Measurements from ENCODE around the gene SERINC5. TPM values are rescaled to one million over a fixed set of nuclear protein-coding genes. Genes with fewer than 3 reads are reported as not detected.

SERINC5 gene
- total RNA-seq, 1 experiment from 2014 or later, result 52.3 TPM

DNA sequence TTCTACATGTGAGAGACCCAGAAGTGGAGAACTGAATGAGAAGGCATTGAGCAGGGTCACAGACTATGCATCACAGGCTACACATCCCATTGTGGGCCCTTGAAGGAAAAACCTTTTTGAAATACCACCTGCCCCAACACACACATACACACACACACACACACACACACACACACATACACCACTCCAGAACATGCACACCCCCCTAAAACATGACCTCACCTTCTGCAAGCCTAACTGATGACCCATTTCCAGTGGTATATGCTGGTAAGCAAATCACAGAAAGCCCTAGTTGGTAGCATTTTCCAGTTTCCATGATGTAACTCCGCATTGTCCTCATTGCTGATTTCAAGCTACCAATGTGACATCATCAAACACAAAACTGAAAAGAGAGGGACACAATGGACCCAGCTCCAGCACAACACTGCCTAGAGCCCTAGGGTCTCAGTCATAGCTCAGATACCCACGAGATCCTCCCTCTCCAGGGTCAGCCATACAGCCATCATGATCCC is 184.3 kb downstream of the SERINC5 start:
- Histone ChIP-seq H4K8ac (replicated peaks; ENCODE audit: insufficient read length, low read depth, low read length) (no peak overlapping the region), H4K20me1 (ENCODE audit: control insufficient read depth, insufficient read depth, insufficient read length) (no peaks in the 10 kb centered on the region), H3K23ac (ENCODE audit: insufficient read length, low read depth, low read length) (no peak overlapping the region), H3K56ac (ENCODE audit: insufficient read length, low read depth, low read length) (no peak overlapping the region), H4K91ac (ENCODE audit: insufficient read length, low read depth, low read length) (no peak overlapping the region), H2BK5ac (ENCODE audit: insufficient read length, low read length) (no peak overlapping the region), H2BK15ac (ENCODE audit: low read depth, low read length) (no peak overlapping the region), H3K27ac (ENCODE audit: insufficient read length, low read depth, low read length) (no peak overlapping the region), H3K79me1 (ENCODE audit: insufficient read depth, low read depth, low read length, poor library complexity, severe bottlenecking) (no peaks in the 10 kb centered on the region), H3K9ac (ENCODE audit: extremely low read depth, insufficient read length, low read length) (no peak overlapping the region), H2AK5ac (ENCODE audit: insufficient read length, low read length) (no peak overlapping the region), H3K4ac (ENCODE audit: low read depth, low read length) (no peak overlapping the region), H3K23me2 (ENCODE audit: insufficient read length, low read depth, low read length, poor library complexity, severe bottlenecking) (no peaks in the 10 kb centered on the region), H3K18ac (ENCODE audit: insufficient read length, low read depth, low read length) (no peak overlapping the region), H2BK20ac (ENCODE audit: low read depth, low read length, poor library complexity, severe bottlenecking) (no peak overlapping the region), H3T11ph (ENCODE audit: low read length) (no peak overlapping the region), H3K4me1 (ENCODE audit: insufficient read depth, low read length) (no peaks in the 10 kb centered on the region), H2BK12ac (ENCODE audit: insufficient read length, low read depth, low read length) (no peak overlapping the region), H3K4me2 (ENCODE audit: insufficient read depth, insufficient read length, low read length) (no peak overlapping the region), H3K9me3 (ENCODE audit: control insufficient read depth, low read depth, low read length) (no peaks in the 10 kb centered on the region), H4K5ac (ENCODE audit: insufficient read length, low read depth, low read length) (no peak overlapping the region), H3K79me2 (ENCODE audit: insufficient read depth, low read length) (no peaks in the 10 kb centered on the region), H2AFZ (ENCODE audit: low read length) (no peak overlapping the region), H2BK120ac (ENCODE audit: low read depth, low read length, poor library complexity, severe bottlenecking) (no peak overlapping the region), H3K27me3 (ENCODE audit: insufficient read depth, low read length) (no peaks in the 10 kb centered on the region), H3K14ac (ENCODE audit: insufficient read depth, low read length) (no peak overlapping the region)
- no peak overlapping the region for H3K4me3 Mint-ChIP-seq
- no CpG with 5 or more reads among the region's 2 CpGs for WGBS (ENCODE audit: extremely low coverage, insufficient read length, low lambda C conversion rate)
- no peaks in the 10 kb centered on the region; the same call in 1 of the 2 replicates for H3K27me3 Mint-ChIP-seq (ENCODE audit: low read depth)
- peaks cover 0 to 4% (median 2%) of the 10 kb centered on the region in 3 experiments; a peak in 1 of 7 replicates for H3K36me3 Mint-ChIP-seq (ENCODE audit: insufficient read depth in 1 of 3, low read depth in 3 of 3)
- TF ChIP-seq, protein P1, sequence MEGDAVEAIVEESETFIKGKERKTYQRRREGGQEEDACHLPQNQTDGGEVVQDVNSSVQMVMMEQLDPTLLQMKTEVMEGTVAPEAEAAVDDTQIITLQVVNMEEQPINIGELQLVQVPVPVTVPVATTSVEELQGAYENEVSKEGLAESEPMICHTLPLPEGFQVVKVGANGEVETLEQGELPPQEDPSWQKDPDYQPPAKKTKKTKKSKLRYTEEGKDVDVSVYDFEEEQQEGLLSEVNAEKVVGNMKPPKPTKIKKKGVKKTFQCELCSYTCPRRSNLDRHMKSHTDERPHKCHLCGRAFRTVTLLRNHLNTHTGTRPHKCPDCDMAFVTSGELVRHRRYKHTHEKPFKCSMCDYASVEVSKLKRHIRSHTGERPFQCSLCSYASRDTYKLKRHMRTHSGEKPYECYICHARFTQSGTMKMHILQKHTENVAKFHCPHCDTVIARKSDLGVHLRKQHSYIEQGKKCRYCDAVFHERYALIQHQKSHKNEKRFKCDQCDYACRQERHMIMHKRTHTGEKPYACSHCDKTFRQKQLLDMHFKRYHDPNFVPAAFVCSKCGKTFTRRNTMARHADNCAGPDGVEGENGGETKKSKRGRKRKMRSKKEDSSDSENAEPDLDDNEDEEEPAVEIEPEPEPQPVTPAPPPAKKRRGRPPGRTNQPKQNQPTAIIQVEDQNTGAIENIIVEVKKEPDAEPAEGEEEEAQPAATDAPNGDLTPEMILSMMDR (conservative IDR thresholded peaks at IDR 0.05), result no peak
- no peak for DNase-seq
- peaks cover 7% of the 10 kb centered on the region in 2 experiments for H3K4me1 Mint-ChIP-seq
- no peaks in the 10 kb centered on the region for H3K9me3 Mint-ChIP-seq
- H3K27ac Mint-ChIP-seq, result no peak overlapping the region; a peak in 1 of 7 replicates

Measured in H9 (cell line).